GM19239 (cell line): Measurements from ENCODE around the gene HIF1A.
"Not testable (repeated sequence)": the region's sequence is repeated elsewhere in the genome, so short reads cannot be mapped to it uniquely, and the experiment has no call there.

ENCODE experiments used
- DNase-seq: peaks from one replicate; pipeline ENCODE4 v3.0.0; 2011; ENCODE audit warnings: low spot score; ENCODE audit not compliant: insufficient read length
- FAIRE-seq: peaks from 2 replicates; lab custom pipeline; 2011; peaks lifted over from hg19 to GRCh38; lab: Jason Lieb, UNC

HIF1A gene

GRCh38 chr14:61742371-61742770, 47.1 kb downstream of the HIF1A start:
- FAIRE-seq (peak; percentile 35), DNase-seq (no peak)

- DNase-seq (no peak), FAIRE-seq (no peak)
Measured at GRCh38 chr14:61744238-61744637, 48.9 kb downstream of the HIF1A start.

GRCh38 chr14:61746346-61746745, 51.0 kb downstream of the HIF1A start:
- DNase-seq, FAIRE-seq: not testable (repeated sequence)

GRCh38 chr14:61746881-61747280, 51.6 kb downstream of the HIF1A start:
- DNase-seq (no peak), FAIRE-seq (peak; percentile 61)

- no peak for FAIRE-seq
- no peak for DNase-seq
Measured at GRCh38 chr14:61747342-61747741, 52.0 kb downstream of the HIF1A start.

- FAIRE-seq (peak; percentile 80), DNase-seq (no peak)
Measured at GRCh38 chr14:61749264-61749663, 54.0 kb downstream of the HIF1A start.

- peak; percentile 78 for FAIRE-seq
- DNase-seq: no peak
Measured at GRCh38 chr14:61749867-61750266, 54.6 kb downstream of the HIF1A start.

GRCh38 chr14:61750708-61751474, 55.6 kb downstream of the HIF1A start:
- FAIRE-seq: peak; percentile 94
- DNase-seq: peak; percentile 75

GRCh38 chr14:61751475-61751989, 56.2 kb downstream of the HIF1A start:
- DNase-seq (no peak), FAIRE-seq (peak; percentile 66)

- DNase-seq (no peak), FAIRE-seq (peak; percentile 66)
Measured at GRCh38 chr14:61752626-61753025, 57.3 kb downstream of the HIF1A start.

GRCh38 chr14:61753631-61754030, 58.3 kb downstream of the HIF1A start:
- DNase-seq: no peak
- FAIRE-seq: peak; percentile 33

GRCh38 chr14:61754627-61755381, 59.5 kb downstream of the HIF1A start:
- DNase-seq (no peak), FAIRE-seq (no peak)

- DNase-seq, FAIRE-seq: not testable (repeated sequence)
Measured at GRCh38 chr14:61755382-61755742, 60.0 kb downstream of the HIF1A start.

- DNase-seq (no peak), FAIRE-seq (no peak)
Measured at GRCh38 chr14:61756135-61756534, 60.8 kb downstream of the HIF1A start.

- FAIRE-seq (no peak), DNase-seq (no peak)
Measured at GRCh38 chr14:61759878-61760277, 64.6 kb downstream of the HIF1A start.

- FAIRE-seq (peak; percentile 4), DNase-seq (no peak)
Measured at GRCh38 chr14:61761557-61761956, 66.2 kb downstream of the HIF1A start.

GRCh38 chr14:61761959-61762786, 66.9 kb downstream of the HIF1A start, which contains the start of gene SNAPC1:
SNAPC1 (plus strand) TSS chr14:61762420; CDS start chr14:61762461, 41 bp downstream.
- peak; percentile 99 for FAIRE-seq

GRCh38 chr14:61764342-61765122, 69.2 kb downstream of the HIF1A start:
- no peak for FAIRE-seq
- no peak for DNase-seq

More at GRCh38 chr14:61761959-61762786, 66.9 kb downstream of the HIF1A start, which contains the start of gene SNAPC1:
- peak; percentile 87 for DNase-seq

- DNase-seq (no peak), FAIRE-seq (peak; percentile 23)
Measured at GRCh38 chr14:61765225-61765943, 70.1 kb downstream of the HIF1A start.
